Left lung (tissue), 10 donors: Measurements from ENCODE around the gene PLXNA3. TPM values are rescaled to one million over a fixed set of nuclear protein-coding genes. Genes with fewer than 3 reads are reported as not detected.

Experiments
- ATAC-seq: fragments of 200-7000 bp; cut with Tn5 transposase; one replicate; pipeline ENCODE4 v1.9.1; 2020; ENCODE audit warnings: moderate library complexity
- DNase-seq, 4 donors: peaks; one replicate each; pipeline ENCODE4 v3.0.0-alpha.2; 2013 to 2020
- H3K27ac ChIP-seq, 2 donors: fragments of 200-600 bp; sonication (generic) in 1 of 2; one replicate each; pipeline versions ENCODE4 v1.5.0 to v1.8.0; 2020 to 2021
- H3K27me3 ChIP-seq, 2 donors: fragments of 200-600 bp; sonication (generic) in 1 of 2; one replicate each; pipeline versions ENCODE4 v1.5.0 to v1.8.0; 2020 to 2021
- H3K36me3 ChIP-seq, 2 donors: fragments of 200-600 bp; sonication (generic) in 1 of 2; one replicate each; pipeline versions ENCODE4 v1.5.0 to v1.8.0; 2020 to 2021
- H3K4me1 ChIP-seq, 2 donors: fragments of 200-600 bp; one replicate each; pipeline ENCODE4 v1.8.0; 2021
- H3K4me3 ChIP-seq, 2 donors: fragments of 200-600 bp; sonication (generic) in 1 of 2; one replicate each; pipeline versions ENCODE4 v1.5.0 to v1.8.0; 2020 to 2021; ENCODE audit warnings: mild to moderate bottlenecking in 1 of 2
- H3K9me3 ChIP-seq, 2 donors: fragments of 200-600 bp; sonication (generic) in 1 of 2; one replicate each; pipeline versions ENCODE4 v1.5.0 to v1.8.0; 2020 to 2021
- intact Hi-C, 2 donors: fragments of 100-400 bp; cut with DNase I; formaldehyde crosslinking; loops; one replicate each; pipeline versions ENCODE4 v1.11.2 to v1.14.2; 2022
- polyA plus RNA-seq, 6 donors: library from polyadenylated mRNA; unstranded; fragments of 120-200 nt; gene quantifications; one replicate each; pipeline ENCODE4 v1.2.1, GENCODE V29; 2013; ENCODE audit not compliant: insufficient read length in 6 of 6
- total RNA-seq, 2 donors: library from RNA; stranded (reverse); fragmentation: NEBNext Ultra II Directional; extraction: Animal tissue kit (Norgen Biotek cat#: 25700); gene quantifications; one replicate each; pipeline ENCODE4 v1.2.1, GENCODE V29; 2021
- TF ChIP-seq, protein P1 (sequence below), 2 donors: fragments of 200-600 bp; sonication (generic) in 1 of 2; IDR thresholded peaks; one replicate each; pipeline versions ENCODE4 v1.5.0 to v1.8.0; 2021; ENCODE audit warnings: antibody characterized with exemption in 2 of 2
- donor health status: DM: no; HTN: yes; CAD: no.
- donor health status: DM: no; HTN: no; CAD: no.

PLXNA3 gene
- total and polyA plus RNA-seq, 8 donors = 48.7 to 83.6 (median 60.9) TPM

DNA sequence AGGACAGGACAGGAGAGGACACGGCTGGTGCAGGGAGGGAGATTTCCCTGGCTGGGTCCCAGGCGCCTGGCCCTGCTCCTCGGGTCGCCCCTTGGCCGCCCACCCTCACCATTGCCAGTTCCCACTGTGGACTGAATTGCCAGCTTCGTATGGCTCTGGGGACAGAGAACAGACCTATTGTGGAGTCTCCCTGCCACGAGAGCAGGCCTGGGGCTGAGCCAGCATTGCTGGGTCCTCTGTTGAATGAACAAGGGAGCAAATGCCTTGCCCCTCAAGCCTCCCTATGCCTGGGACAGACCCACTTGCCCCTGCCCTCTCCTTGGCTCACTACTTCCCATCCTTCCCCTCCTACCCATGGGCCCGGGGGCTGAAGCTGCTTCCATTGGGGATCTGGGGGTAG, 4.3 kb downstream of the PLXNA3 start:
- TF ChIP-seq, protein P1, sequence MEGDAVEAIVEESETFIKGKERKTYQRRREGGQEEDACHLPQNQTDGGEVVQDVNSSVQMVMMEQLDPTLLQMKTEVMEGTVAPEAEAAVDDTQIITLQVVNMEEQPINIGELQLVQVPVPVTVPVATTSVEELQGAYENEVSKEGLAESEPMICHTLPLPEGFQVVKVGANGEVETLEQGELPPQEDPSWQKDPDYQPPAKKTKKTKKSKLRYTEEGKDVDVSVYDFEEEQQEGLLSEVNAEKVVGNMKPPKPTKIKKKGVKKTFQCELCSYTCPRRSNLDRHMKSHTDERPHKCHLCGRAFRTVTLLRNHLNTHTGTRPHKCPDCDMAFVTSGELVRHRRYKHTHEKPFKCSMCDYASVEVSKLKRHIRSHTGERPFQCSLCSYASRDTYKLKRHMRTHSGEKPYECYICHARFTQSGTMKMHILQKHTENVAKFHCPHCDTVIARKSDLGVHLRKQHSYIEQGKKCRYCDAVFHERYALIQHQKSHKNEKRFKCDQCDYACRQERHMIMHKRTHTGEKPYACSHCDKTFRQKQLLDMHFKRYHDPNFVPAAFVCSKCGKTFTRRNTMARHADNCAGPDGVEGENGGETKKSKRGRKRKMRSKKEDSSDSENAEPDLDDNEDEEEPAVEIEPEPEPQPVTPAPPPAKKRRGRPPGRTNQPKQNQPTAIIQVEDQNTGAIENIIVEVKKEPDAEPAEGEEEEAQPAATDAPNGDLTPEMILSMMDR (IDR thresholded peaks at IDR 0.05) = no peak
- Histone ChIP-seq H3K27ac (no peak overlapping the region), H3K4me3 (no peak overlapping the region), H3K4me1 (no peaks in the 10 kb centered on the region), H3K9me3 (no peaks in the 10 kb centered on the region), H3K27me3 (no peaks in the 10 kb centered on the region), H3K36me3 (peaks cover 0 to 44% of the 10 kb centered on the region in 2 donors)
- ATAC-seq = no peak
- DNase-seq = no peak
- intact Hi-C loops = no loop called here

DNA sequence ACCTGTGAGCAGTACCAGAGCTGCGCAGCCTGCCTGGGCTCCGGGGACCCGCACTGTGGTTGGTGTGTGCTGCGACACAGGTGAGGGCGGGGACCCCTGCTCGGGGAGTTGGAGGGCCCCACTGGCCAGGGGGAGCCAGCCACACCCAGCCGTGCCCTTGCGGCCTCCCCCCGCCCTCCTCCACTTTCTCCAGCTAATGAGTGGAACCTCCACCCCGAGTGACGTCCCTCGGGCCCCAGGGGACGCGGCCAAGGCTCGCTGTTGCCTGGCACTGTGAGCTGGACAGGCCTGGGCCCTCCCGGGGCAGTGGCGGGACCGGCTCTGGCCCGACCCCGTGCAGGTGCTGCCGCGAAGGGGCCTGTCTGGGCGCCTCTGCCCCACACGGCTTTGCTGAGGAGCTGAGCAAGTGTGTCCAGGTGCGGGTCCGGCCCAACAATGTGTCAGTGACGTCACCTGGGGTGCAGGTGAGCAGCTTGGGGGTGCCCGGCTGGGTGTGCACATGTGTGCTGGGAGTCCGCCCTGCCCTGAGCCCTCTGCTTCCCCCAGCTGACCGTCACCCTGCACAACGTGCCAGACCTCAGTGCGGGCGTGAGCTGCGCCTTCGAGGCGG, 5.6 kb downstream of the PLXNA3 start:
- H3K4me1 ChIP-seq = no peaks in the 10 kb centered on the region
- no peaks in the 10 kb centered on the region for H3K9me3 ChIP-seq
- no peak for ATAC-seq
- H3K36me3 ChIP-seq = peaks cover 0 to 57% of the 10 kb centered on the region in 2 donors
- DNase-seq = no peak
- H3K27me3 ChIP-seq = no peaks in the 10 kb centered on the region
- no peak overlapping the region for H3K4me3 ChIP-seq
- intact Hi-C loops = no loop called here
- no peak overlapping the region for H3K27ac ChIP-seq
- TF ChIP-seq, protein P1 (IDR thresholded peaks at IDR 0.05) = no peak

DNA sequence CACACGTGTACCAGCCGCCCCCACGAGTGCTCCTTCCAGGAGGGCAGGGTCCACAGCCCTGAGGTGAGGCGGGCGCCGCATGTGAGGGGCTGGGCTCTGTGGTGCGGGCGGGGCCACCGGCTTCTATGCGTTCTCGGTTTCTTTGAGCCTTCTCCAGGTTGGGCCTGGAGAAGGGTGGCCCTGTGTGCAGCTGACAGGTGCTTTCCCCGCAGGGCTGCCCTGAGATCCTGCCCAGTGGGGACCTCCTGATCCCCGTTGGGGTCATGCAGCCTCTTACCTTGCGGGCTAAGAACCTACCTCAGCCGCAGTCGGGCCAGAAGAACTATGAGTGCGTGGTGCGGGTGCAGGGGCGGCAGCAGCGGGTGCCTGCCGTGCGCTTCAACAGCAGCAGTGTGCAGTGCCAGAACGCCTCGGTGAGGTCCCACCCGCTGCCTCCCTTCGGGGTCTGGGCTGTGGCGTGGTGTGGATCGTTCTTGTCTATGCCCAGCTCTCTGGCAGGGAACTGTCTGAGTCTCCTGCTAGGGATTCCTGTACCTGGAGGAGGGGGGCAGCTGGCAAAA, 6.8 kb downstream of the PLXNA3 start:
- DNase-seq (no peak), ATAC-seq (no peak)
- Histone ChIP-seq H3K9me3 (no peaks in the 10 kb centered on the region), H3K27ac (no peak overlapping the region), H3K4me3 (no peak overlapping the region), H3K27me3 (no peaks in the 10 kb centered on the region), H3K36me3 (peaks cover 0 to 69% of the 10 kb centered on the region in 2 donors), H3K4me1 (no peaks in the 10 kb centered on the region)
- intact Hi-C loops = no loop called here
- TF ChIP-seq, protein P1 (IDR thresholded peaks at IDR 0.05) = no peak

DNA sequence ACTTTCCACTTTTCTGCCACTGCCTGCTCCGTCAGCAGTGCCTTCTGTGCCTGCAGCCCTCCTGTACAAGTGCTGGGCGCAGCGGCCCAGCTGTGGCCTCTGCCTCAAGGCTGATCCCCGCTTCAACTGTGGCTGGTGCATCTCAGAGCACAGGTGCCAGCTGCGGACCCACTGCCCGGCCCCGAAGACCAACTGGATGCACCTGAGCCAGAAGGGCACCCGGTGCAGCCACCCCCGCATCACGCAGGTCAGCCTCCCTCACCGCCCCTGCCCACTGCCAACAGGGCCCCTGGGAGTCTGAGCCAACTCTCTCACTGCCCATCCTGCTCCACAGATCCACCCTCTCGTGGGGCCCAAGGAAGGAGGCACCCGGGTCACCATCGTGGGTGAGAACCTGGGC, 7.5 kb downstream of the PLXNA3 start:
- no peak overlapping the region for H3K4me3 ChIP-seq
- no peaks in the 10 kb centered on the region for H3K4me1 ChIP-seq
- H3K27ac ChIP-seq = no peak overlapping the region
- TF ChIP-seq, protein P1 (IDR thresholded peaks at IDR 0.05) = no peak
- intact Hi-C loops = no loop called here
- no peaks in the 10 kb centered on the region for H3K27me3 ChIP-seq
- DNase-seq = no peak
- peaks cover 0 to 76% of the 10 kb centered on the region in 2 donors for H3K36me3 ChIP-seq
- no peaks in the 10 kb centered on the region for H3K9me3 ChIP-seq
- no peak for ATAC-seq

DNA sequence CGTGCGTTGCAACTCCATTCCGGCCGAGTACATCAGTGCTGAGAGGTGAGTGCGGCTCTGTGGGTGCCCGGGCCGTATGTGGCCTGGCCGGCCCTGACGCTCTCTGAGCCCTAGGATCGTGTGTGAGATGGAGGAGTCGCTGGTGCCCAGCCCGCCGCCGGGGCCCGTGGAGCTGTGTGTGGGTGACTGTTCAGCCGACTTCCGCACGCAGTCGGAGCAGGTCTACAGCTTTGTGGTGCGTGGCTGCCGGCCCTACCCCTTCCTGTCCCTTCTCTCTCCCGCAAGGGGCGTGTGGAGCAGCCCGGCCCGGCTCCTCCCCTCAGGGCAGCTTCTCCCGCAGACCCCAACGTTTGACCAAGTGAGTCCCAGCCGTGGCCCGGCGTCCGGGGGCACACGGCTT, 8.0 kb downstream of the PLXNA3 start:
- ATAC-seq (no peak), DNase-seq (no peak)
- no peaks in the 10 kb centered on the region for H3K4me1 ChIP-seq
- no peak overlapping the region for H3K27ac ChIP-seq
- peaks cover 0 to 79% of the 10 kb centered on the region in 2 donors for H3K36me3 ChIP-seq
- H3K27me3 ChIP-seq = no peaks in the 10 kb centered on the region
- no peak overlapping the region for H3K4me3 ChIP-seq
- intact Hi-C loops = no loop called here
- H3K9me3 ChIP-seq = no peaks in the 10 kb centered on the region
- TF ChIP-seq, protein P1 (IDR thresholded peaks at IDR 0.05) = no peak
